Lower leg skin (tissue), 4 donors: ENCODE data around the gene KRTAP5-4. TPM values are rescaled to one million over a fixed set of nuclear protein-coding genes. Genes with fewer than 3 reads are reported as not detected.

Experiments
- DNase-seq, 2 donors: peaks; one replicate each; pipeline ENCODE4 v3.0.0-alpha.2; 2019; ENCODE audit warnings: low spot score in 2 of 2
- H3K4me3 ChIP-seq: fragments of 200-600 bp; sonication (generic); 2 replicates; pipeline ENCODE4 v1.5.1; 2017; ENCODE audit warnings: mild to moderate bottlenecking, low read depth; ENCODE audit not compliant: poor library complexity, severe bottlenecking
- CTCF ChIP-seq, 3 donors: fragments of 450-650 bp; IDR thresholded peaks; one replicate each; pipeline ENCODE4 v1.5.1; 2016; ENCODE audit warnings: antibody characterized with exemption in 3 of 3, mild to moderate bottlenecking in 3 of 3, moderate library complexity in 2 of 3
- POLR2A ChIP-seq, 2 donors: fragments of 450-650 bp; IDR thresholded peaks; one replicate each; pipeline ENCODE4 v1.6.1; 2016 to 2017; ENCODE audit warnings: antibody characterized with exemption in 2 of 2, mild to moderate bottlenecking in 1 of 2, moderate library complexity in 1 of 2
- WGBS, 2 donors: methylation state at CpG; one replicate each; pipeline ENCODE4 v1.1.5; 2018; 5-methylcytosine and 5-hydroxymethylcytosine counted together
- intact Hi-C: fragments of 100-400 bp; cut with DNase I; formaldehyde crosslinking; loops from one replicate; pipeline ENCODE4 v1.15.0; 2023; ENCODE audit warnings: low total_unique reads
- total RNA-seq, 4 donors: library from RNA; depleted of rRNA; stranded (reverse); fragments of >200 nt; gene quantifications; one replicate each; pipeline ENCODE4 v1.1.0, GENCODE V29; 2016

The KRTAP5-4 gene
- total RNA-seq, 4 donors from 2014 or later = 7.9 TPM; not detected in 3

- TF ChIP-seq POLR2A (IDR thresholded peaks at IDR 0.05) = no peak
- no peak for TF ChIP-seq CTCF (IDR thresholded peaks at IDR 0.05)
- no peak for DNase-seq
- no peak overlapping the region for H3K4me3 ChIP-seq
- 77 to 83% methylated on average over 12 of the region's 12 CpGs for WGBS, 2 donors
- intact Hi-C loops = no loop called here
Measured at GRCh38 chr11:1645357-1645821, 23.5 kb upstream of the KRTAP5-4 start.

DNA sequence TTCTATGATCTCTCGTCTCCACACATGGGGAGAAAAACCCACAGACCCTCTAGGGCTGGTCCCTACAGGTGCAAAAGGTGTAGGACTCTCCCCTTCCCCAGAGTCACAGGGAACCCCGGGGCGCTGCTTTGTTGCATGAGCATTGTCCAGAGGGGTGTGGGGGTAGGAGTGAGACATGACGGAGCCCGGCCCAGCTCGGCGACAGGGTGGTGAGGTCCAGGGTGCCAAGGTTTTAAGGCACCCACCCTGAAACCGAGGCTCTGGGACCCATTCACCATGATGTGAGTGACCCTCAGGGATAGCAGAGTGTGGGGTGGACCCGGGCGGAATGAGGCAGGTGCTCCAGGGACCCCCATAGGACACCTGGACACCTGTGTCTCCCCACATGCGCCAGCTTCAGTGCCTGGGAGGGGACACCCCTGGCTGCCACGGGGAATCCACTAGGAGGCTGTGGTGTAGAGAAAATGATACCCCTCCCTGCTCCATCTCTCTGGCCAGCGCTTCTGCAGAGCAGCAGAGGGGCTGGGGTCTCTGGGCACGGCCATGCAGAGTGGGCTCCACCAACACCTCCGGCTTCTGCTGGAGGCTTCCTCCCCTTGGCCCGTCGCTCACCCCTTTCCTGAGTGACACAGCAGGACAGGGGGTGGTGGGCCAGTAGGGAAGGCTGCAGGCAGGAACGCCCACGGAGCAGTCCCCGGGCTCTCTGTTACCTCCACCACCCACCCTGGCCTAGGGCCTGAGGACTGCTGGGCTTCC is 22.8 kb upstream of the KRTAP5-4 start:
- TF ChIP-seq CTCF (IDR thresholded peaks at IDR 0.05) (no peak), POLR2A (IDR thresholded peaks at IDR 0.05) (no peak)
- intact Hi-C loops = no loop called here
- no peak overlapping the region for H3K4me3 ChIP-seq
- no peak for DNase-seq
- WGBS, 2 donors = 76 to 87% methylated on average over 15 to 19 of the region's 20 CpGs

DNA sequence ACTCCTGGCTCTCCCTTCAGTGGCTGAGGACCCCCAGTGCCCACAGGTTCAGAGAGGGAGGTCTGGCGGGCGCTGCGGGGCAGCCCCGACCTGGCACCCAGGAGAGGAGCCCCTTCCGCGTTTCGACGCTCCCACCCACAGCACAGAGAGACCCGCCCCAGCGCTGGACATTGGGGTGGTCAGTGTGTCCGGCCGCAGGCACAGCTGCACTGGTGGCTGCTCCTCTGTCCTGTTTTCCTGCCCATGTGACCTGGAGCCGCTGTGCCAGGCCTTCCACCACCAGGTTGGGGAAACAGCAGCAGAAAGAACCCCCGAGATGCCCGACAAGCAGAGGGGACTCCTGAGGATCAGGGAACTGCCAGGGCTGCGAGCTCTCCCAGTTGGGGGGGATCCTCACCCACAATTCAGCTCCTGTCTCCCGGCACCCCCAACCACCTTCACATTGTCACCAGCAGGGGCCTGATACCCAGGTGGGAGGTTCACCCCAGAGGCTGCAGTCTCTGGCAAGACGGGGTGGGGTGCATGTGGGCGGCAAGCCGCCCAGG is 21.3 kb upstream of the KRTAP5-4 start:
- TF ChIP-seq POLR2A (IDR thresholded peaks at IDR 0.05) = no peak
- no peak for TF ChIP-seq CTCF (IDR thresholded peaks at IDR 0.05)
- intact Hi-C loops = no loop called here
- no peak overlapping the region for H3K4me3 ChIP-seq
- 91% methylated on average over 8 to 20 of the region's 20 CpGs for WGBS, 2 donors
- no peak for DNase-seq

GRCh38 chr11:1642288-1643145 is 20.6 kb upstream of the KRTAP5-4 start:
- no peak overlapping the region for H3K4me3 ChIP-seq
- 70 to 73% methylated on average over 14 to 24 of the region's 29 CpGs for WGBS, 2 donors
- TF ChIP-seq POLR2A (IDR thresholded peaks at IDR 0.05) (no peak), CTCF (IDR thresholded peaks at IDR 0.05) (no peak)
- intact Hi-C loops = no loop called here
- no peak for DNase-seq

GRCh38 chr11:1641096-1641495 is 19.2 kb upstream of the KRTAP5-4 start:
- DNase-seq = no peak
- H3K4me3 ChIP-seq = no peak overlapping the region
- intact Hi-C loops = no loop called here
- TF ChIP-seq CTCF (IDR thresholded peaks at IDR 0.05) (no peak), POLR2A (IDR thresholded peaks at IDR 0.05) (no peak)
- 80 to 83% methylated on average over 14 to 15 of the region's 15 CpGs for WGBS, 2 donors
